Measurements from ENCODE around the gene C10orf120. TPM values are rescaled to one million over a fixed set of nuclear protein-coding genes. Genes with fewer than 3 reads are reported as not detected.

C10orf120 gene
- total RNA-seq, 1 donor from 2014 or later, result not detected

DNA sequence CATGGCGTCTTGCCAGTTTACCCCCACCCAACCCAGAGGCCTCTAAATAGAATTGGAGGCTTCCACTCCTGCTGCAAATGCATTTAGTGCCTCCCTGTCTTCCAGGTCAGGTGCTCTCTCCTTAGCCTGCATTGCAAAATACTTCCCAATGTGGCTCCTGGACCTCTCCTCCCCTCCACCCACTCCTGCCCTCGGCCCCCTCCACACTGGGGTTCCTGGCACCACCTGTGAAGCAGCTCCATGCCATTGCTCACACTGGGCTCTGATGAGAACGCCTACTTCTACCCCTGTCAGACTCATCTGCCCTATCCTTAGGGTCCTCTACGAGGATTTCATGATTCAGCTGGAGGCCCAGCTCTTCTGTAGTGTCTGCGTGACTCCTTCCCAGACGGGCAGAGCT is 37.4 kb downstream of the C10orf120 start:
- DNase-seq (ENCODE audit: low read depth in 2 of 2), result no peak

DNA sequence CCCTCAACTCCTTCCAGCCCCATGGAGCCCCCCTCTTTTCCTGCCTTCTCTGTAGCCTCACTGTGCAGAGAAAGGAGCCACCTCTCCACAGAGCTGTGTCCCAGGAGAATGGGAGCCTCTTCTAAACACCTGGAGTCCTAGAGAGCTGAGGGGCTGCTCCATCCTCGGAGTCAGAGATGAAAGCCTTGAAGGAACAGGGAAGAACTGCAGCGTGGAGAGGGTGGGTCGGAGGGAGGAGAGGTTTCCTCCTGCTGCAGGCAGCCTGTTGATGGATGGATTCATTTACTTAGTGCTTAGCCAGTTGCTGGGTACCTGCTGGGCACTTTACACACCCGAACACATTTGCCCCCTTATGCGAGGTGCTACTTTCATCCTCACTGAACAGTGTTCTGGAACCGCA is 39.0 kb downstream of the C10orf120 start:
- no peak for DNase-seq (ENCODE audit: low read depth in 2 of 2)

DNA sequence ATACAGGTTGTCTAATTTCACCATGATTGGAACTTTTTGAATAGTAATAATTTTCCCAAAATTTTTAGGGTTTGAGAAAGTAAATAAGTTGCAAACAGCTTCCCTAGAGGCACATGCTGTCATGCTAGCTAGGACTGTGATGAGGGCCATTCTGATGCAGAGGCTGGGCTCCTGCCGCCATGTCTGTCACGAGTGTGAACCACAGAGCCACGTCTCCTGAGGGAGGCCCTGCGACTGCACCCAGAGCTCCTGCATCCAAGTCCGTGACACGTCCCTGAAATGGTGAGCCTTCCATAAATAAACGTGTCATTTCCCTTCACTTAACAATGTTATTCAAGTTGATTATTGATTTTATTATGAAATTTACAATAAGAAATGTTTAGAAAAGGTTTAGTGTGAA is 40.0 kb downstream of the C10orf120 start:
- no peak for DNase-seq (ENCODE audit: low read depth in 2 of 2)

DNA sequence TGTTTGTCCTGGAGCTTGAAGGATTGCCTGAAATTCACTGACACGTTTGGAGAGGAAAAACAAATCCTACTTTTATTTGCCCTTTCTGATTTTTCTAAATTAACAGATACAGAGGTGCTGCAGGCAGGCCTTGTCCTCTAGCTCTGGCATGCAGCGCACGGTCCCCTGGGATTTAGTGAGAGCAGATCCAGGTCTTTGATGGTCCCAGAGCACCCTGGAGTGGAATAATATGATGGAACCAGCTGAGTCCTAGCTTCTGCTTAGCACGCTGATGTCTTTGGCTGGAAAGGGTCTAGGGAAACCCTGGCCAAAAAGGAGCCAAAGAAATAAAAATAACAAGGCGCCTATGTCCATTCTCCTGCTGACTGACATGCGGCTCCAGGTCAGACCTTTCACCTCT is 40.5 kb downstream of the C10orf120 start:
- no peak for DNase-seq (ENCODE audit: low read depth in 2 of 2)

DNA sequence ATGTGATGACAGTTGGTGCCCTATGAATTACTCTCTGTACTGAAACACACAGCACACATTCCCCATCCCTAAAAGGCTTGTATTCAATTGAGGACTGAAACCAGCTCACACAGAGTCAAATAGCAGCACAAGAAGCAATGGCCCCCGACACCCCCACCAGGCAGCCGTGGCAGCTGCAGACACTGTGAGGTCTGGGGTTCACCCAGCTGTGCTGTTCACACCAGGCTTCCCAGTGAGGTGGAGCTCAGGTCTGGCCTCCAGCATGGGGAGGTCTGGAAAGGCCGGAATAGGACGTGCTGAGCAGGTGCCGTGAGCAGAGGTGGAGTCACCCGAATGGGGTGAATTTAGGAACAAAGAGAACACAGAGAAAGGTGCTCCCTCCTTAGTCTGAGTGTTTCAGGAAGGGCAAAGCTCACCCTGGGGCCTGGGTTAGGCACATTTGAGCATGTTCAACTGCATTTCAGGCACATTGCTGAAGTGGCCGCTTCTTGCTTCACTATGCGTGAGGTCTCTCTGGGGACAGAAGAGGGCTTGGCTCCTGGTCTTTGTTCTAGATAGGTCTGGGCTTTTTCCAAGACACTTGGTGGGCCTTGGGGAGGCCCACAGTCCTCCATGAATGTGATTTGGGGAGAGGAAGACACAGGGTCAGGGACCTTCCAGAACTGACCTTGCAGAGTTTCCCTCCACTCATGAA is 41.1 kb downstream of the C10orf120 start:
- DNase-seq (ENCODE audit: low read depth in 2 of 2), result no peak

DNA sequence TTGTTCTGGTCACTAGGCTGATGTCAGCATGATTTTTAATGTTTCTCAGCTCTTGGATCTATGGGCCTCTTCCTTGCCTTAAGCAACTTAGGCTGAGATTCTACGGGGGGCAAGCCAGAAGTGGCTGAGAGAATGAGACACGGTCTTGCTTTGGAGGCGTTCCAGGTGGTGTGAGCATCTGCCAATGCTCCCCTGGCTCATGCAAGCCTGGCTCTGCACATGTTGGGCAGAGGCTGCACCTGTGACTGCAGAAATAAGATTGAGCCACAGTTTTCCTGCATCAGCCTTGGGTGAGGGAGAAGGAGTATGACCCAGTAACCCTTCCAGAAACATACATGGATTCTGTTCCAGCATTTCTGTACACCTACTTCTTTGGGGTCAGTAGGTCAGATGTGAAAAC is 41.9 kb downstream of the C10orf120 start:
- no peak for DNase-seq (ENCODE audit: low read depth in 2 of 2)

DNA sequence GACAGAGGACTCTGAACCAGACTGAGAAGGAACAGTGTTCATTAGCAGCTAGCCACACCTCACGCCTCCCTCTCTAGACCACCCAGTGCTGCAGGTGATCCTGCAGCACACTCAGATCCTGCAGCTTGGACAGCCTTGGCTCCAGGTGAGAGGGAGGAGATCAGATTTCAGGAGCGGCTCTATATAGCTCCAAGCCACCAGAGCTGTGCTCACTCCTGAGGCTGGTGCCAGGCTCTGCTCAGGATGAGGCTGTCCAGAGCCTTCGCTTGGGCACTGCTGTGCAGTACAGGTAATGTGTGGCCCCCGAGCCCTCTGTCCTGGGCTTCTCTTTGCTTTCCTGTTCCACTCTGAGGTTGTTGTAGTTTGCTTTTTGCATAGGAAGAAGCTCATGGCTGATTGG is 42.4 kb downstream of the C10orf120 start:
- no peak for DNase-seq (ENCODE audit: low read depth in 2 of 2)

DNA sequence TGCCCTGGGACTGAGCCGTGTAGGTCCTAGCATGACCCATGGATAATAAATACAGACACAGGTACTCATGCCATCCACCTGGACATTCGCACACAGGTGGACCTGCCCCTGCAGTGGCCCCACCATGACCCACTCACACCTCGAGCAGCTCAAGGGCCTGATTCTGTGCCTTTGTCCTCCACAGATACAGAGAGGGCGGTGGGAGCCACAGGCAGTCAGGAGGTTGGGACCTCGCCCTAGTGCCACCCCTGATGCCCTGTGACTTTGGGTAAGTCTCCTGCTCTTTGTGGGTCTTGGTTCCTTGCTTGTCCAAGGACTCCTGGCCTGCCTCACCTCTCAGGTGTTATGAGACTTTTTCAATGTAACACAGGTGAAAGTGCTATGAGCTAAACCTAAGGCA is 42.9 kb downstream of the C10orf120 start:
- DNase-seq (ENCODE audit: low read depth in 2 of 2), result no peak

DNA sequence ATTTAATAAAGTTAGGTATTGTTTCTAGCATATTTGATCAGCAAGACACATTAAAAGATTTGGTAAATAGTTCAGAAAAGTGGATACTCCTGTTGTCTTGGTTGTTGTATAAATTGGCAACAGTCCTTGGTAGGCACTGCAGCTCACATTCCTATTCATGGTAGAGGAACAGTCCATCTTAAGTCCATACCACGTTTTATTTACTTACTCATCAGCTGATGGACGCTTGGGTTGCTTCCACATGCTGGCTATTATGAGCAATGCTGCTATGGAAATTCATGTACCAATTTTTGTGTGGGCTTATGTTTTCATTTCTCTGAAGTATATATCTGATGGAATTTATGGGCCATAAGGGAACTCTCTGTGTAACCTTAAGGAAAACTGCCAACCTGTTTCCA is 43.3 kb downstream of the C10orf120 start:
- no peak for DNase-seq (ENCODE audit: low read depth in 2 of 2)

DNA sequence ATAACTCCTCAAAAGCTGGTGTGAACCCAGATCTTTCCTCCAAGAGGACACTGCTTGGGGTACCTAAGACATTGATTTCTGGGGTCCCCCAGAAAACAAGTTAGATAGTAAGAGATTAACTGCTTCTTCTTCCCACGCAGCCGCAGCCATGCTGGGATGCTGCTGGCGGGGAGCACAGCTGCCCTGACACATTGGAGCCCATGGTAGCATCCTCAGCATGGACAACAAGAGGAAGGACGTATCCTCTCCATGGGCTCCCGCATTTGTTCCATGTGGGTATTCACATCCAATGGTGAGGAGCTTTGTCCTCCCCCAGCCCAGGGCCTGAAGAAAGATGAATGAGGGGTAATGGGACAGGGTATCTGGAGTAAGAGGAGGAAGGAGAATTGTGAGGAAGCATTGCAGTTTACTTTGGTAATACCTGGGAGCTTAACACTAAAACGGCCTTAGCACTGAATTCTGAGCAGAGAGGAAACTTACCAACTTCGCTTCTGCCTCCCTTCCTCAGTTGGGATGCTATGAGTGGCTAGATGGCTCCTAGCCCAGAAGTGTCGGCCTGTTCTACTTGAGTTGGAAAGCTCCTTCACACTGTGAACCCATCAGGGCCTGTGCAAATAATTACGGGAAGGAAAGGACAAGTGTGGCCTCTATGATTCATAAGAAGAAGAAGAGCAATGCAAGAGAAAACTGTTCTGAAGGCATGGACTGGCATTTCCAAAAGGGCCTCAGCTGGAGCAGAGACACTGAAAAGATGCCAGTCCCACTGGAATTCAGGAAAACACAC is 43.9 kb downstream of the C10orf120 start:
- DNase-seq (ENCODE audit: low read depth in 2 of 2), result no peak

DNA sequence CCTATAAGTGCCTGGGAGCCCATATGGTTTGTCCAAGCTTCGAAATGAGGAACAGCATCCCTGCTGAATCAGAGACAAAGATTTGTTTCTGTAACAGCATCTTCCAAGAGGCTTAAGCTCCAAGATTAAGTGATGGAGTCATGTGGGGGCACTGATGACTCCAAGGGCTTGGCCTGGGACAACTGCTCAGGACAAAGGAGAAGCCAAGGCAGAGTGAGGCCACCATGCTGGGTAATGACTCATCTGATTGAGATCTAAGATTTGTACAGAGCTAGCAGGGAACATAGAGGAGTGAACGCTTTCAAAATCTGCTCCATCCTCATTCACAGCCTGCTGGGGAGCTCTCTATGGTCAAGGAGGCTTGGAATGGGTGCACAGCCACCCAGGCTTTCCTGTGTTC is 49.3 kb downstream of the C10orf120 start:
- DNase-seq (ENCODE audit: low read depth in 2 of 2), result no peak

DNA sequence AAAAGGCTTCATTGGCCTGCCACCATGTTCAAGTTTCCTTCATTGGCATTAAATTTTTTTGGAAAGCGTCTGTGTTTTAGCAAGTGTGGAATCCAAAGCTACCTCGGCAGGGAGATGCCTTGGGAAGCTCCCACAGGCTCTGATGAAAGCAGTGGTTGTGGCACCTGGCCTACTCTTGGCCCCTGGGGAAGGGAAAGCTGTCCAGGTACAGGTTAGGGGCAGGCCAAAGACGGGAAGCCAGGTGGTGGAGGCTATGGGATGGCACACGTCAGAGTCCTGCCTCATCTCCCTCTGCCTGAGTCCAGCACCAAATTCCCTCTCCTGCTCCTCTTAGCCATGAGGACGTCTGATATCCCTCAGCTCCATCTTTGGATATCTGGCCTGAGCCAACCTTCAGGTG is 49.7 kb downstream of the C10orf120 start:
- DNase-seq (ENCODE audit: low read depth in 2 of 2), result no peak

DNA sequence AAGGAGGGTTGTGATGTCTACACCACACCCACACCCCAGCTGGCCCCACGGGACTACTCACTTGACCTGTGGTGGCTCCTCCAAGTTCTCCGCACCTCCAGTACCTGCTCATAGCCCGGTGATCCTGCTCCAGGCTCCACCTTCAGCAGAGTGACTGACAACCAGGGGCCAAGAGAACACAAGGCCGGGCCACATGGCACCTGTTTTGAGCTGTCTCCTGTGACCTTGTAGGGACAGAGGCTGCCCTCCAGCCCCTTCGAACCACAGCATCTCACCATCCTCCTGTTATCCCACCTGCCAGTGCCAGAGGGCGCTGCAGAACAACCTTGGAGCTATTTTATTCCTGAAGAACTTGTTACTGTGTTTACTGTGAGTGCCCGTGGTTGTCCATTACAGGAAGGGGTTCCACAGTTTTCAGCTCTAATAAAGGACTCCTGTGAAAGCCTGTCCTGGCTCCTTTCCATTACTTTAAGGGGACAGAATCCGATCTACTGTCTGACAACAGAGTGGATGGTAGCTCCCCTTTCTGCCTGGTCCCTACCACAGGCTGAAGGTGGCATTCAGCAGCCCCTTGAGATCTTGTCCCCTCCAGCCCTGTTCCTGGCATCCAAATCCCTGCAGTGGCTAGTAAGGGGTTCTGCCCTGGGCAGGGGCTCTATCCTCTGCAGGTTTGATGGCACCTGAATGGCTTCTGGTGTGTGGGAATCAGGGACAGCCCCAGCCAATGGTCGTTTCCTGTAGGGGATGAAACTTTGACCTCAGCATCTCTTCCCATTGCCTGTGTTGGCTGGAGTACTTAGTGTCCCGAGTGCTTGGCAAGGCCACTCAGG is 50.8 kb downstream of the C10orf120 start:
- peak; percentile 62 to 63 for DNase-seq (ENCODE audit: low read depth in 2 of 2)

Other genes starting within 250 kb of the C10orf120 start
- gene ARMS2, start 245.2 kb downstream of the C10orf120 start, total RNA-seq, result not detected in 2 replicates
- gene HTRA1, start 238.3 kb downstream of the C10orf120 start, total RNA-seq, result 42.7 and 125 TPM in 2 replicates
- gene DMBT1, start 139.1 kb downstream of the C10orf120 start, total RNA-seq, result not detected in 2 replicates
- gene CUZD1, start 146.0 kb upstream of the C10orf120 start, total RNA-seq, result 0.20 and 0.44 TPM in 2 replicates
- 0.60 and 3.5 TPM in 2 replicates for gene FAM24B, start 179.7 kb upstream of the C10orf120 start, total RNA-seq
- not detected in 2 replicates for gene FAM24A, start 210.8 kb upstream of the C10orf120 start, total RNA-seq